AG10803 (cell line): ENCODE data around the gene OTUD3.
A peak's percentile ranks its signal among the peaks of the same experiment; 100 is the strongest.
"Not testable (repeated sequence)": the region's sequence is repeated elsewhere in the genome, so short reads cannot be mapped to it uniquely, and the experiment has no call there.

ENCODE experiments used
- DNase-seq: peaks from one replicate; pipeline ENCODE4 v3.0.0; 2010; ENCODE audit warnings: low read depth
- H3K4me3 ChIP-seq: 2 replicates; pipeline ENCODE4 v1.5.1; 2011; ENCODE audit warnings: mild to moderate bottlenecking, low read length, control low read depth
- TF ChIP-seq, protein P1 (sequence below): conservative IDR thresholded peaks from 2 replicates; pipeline ENCODE4 v1.5.1; 2011; ENCODE audit warnings: mild to moderate bottlenecking, low read length, control low read depth, inconsistent platforms

The OTUD3 gene

DNA sequence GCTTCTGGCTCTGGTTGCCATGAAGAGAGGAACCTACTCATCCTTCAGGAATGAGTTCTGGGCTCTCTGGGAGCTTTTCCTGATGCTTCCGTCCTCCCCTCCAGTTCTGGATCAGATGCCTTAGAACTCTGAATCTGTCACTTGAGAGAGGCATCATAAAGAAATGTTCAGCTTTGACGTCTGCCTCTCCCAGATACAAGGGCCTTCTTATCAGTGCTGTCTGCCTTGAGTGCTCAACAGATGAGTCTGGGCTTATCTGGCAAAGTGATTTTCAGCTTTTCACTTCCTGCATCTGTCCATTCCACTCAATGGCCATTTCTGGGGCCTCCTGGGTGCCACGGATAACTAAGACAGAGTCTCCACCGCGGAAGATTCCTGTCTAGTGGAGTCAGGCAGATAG lies 12.3 kb upstream of the OTUD3 start:
- DNase-seq = peak; percentile 60
- TF ChIP-seq, protein P1, sequence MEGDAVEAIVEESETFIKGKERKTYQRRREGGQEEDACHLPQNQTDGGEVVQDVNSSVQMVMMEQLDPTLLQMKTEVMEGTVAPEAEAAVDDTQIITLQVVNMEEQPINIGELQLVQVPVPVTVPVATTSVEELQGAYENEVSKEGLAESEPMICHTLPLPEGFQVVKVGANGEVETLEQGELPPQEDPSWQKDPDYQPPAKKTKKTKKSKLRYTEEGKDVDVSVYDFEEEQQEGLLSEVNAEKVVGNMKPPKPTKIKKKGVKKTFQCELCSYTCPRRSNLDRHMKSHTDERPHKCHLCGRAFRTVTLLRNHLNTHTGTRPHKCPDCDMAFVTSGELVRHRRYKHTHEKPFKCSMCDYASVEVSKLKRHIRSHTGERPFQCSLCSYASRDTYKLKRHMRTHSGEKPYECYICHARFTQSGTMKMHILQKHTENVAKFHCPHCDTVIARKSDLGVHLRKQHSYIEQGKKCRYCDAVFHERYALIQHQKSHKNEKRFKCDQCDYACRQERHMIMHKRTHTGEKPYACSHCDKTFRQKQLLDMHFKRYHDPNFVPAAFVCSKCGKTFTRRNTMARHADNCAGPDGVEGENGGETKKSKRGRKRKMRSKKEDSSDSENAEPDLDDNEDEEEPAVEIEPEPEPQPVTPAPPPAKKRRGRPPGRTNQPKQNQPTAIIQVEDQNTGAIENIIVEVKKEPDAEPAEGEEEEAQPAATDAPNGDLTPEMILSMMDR = no peak
- H3K4me3 ChIP-seq = no peak overlapping the region

DNA sequence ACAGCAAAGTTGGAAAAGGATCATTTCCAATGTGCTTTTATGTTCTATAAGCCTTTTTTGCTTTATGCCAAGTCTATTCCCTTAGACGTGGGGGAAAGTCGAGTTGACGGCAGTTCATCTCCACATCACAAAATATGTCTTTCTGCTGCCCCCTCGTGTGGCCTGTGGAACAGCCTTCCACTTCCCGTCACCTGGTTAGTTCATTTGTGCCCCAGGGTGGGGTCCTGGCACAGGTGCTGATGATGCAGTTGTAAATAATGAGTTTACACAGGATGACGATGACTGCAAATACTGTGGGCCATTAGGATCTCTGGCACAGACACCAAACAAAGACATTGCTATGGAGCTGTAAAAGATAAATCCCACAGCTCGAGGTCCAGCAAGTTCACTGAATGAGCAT lies 10.0 kb upstream of the OTUD3 start:
- H3K4me3 ChIP-seq = no peak overlapping the region
- TF ChIP-seq, protein P1 = peak; percentile 25
- DNase-seq = peak; percentile 5

DNA sequence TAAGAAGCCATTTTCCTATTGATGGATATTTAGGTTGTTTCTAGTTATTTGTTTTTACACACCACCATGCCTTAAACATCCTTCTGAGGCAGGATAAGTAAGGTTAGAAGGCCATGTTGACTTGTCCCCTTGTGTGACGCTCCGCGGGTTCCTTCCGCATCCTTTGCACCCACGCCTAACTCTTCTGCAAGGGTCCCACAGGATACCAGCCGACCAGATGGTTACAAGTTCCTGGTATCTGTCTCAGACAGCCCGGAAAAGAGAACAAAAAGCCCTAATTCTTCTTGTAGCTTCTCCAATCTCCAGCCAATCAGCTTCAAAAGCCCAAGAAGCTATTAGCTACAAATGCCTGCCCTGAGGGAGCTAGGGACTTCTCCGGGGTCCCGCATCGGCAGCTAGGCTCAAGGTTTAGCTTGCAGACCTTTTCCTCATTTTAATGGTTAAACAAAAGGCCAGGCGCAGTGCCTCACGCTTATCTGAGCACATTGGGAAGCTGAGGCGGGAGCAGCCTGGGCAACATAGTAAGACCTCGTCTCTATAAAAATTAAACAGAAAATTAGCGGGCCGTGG lies 4.9 kb upstream of the OTUD3 start:
- no peak for DNase-seq
- TF ChIP-seq, protein P1 = no peak
- no peak overlapping the region for H3K4me3 ChIP-seq

DNA sequence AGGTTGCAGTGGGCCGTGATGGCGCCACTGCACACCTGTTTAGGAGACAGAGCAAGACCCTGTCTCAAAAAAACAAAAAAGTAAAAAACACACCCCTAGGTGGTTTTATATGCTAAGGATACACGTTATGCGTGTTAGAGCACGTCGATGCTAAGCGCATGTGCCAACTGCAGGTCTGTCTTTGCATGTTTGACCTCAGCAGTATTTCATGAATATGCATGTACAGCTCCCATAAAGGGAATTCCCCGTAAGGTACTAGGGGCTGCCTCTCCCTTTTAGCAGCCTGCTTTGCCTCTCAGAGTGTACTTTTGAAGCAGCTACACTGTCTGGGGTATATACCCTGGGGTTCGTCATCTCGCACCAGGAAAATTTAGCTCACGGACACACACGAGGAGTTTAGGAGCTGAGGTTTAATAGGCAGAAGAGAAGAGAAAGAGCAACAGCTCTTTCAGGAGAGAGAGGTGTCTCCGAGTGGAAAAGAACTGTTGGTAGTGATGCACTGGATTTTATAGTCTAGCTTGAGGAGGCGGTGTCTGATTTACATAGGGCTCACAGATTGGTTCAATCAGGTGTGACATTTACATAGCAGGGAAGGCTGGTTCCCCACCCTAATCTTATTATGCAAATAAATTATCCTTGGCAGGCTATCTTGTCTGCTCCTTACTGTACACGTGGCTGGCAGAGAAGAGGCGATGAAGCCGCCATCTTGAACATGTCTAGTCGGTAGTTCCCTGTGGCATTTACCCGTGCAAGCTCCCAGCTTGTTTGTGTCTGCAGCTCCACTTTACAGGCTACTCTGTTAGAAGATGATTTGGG lies 4.2 kb upstream of the OTUD3 start:
- TF ChIP-seq, protein P1 = no peak
- DNase-seq = peak; percentile 2
- no peak overlapping the region for H3K4me3 ChIP-seq

DNA sequence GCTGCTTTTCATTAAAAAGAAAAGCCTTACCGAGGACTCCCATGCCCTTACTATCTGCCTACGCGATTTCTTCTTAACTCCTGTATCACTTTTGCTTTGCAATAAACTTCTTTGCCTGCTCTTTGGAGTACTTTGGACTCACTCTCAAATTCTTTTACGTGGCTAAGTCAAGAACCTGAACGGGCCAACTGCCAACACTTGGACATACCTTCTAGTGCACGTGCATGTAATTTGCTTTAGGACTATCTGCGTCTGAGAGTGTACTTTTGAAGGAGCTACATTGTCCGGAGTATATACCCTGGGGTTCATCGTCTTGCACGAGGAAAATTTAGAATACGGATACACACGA lies 3.6 kb upstream of the OTUD3 start:
- no peak for DNase-seq
- TF ChIP-seq, protein P1 = no peak
- no peak overlapping the region for H3K4me3 ChIP-seq

DNA sequence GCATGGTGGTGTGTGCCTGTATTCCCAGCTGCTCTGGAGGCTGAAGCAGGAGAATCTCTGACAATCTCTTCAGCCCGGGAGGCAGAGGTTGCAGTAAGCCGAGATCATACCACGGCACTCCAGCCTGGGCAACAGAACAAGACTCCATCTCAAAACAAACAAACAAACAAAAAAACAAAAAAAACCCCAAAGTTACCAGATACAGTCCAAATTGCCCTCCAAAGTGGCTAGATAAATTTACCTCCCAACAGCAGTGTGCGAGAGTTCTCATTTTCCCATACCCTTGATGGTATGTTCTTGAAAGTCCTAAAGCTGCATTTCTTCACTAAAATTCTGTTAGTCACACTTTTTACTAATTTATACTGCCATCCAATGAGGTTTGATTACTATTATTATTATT lies 3.0 kb upstream of the OTUD3 start:
- no peak overlapping the region for H3K4me3 ChIP-seq
- no peak for DNase-seq
- TF ChIP-seq, protein P1 = no peak

DNA sequence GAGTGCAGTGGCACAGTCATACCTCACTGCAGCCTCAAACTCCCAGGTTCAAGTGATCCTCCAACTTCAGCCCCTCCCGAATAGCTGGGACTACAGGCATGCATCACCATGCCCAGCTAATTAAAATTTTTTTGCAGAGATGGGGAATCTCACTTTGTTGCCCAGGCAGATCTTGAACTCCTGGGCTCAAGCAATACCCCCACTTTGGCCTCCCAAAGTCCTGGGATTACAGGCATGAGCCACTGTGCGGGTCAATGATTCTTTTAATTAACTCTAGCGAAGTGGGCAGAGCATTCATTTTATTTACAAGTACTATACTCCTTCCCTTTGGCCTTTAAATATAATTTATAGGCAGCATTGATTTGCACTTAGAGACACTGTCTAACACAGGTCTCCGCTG lies 2.5 kb upstream of the OTUD3 start:
- TF ChIP-seq, protein P1 = no peak
- no peak overlapping the region for H3K4me3 ChIP-seq
- no peak for DNase-seq

DNA sequence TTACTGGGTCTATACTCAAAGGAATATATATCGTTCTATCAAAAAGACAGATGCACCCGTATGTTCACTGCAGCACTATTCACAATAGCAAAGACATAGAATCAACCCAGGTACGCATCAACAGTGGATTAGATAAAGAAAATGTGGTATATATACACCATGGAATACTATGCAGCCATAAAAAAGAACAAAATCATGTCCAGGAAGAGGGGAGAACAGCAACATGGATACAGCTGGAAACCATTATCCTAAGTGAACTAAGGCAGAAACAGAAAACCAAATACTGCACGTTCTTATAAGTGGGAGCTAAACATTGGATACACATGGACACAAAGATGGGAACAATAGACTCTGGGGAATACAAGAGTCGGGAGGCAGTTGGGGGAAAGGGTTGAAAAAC lies 1.4 kb upstream of the OTUD3 start:
- H3K4me3 ChIP-seq, DNase-seq: not testable (repeated sequence)
